Neural cell (in vitro differentiated cells): ENCODE measurements around the gene SEPTIN1. TPM values are rescaled to one million over a fixed set of nuclear protein-coding genes. Genes with fewer than 3 reads are reported as not detected.

ENCODE experiments used
- H2AFZ ChIP-seq: fragments of 200-600, 300-800 bp; sonication (generic), shearing (Covaris generic); 2 replicates; pipeline ENCODE4 v1.6.0; 2014; ENCODE audit warnings: low read depth, mild to moderate bottlenecking, antibody characterized with exemption, low read length, moderate library complexity
- H3F3A ChIP-seq: fragments of 200-600 bp; shearing (Covaris generic); 2 replicates; pipeline ENCODE4 v1.6.1; 2016; ENCODE audit warnings: mild to moderate bottlenecking, moderate library complexity, mixed read lengths, antibody characterized with exemption, low read length; ENCODE audit not compliant: insufficient read depth, poor library complexity, severe bottlenecking
- H3K27ac ChIP-seq: fragments of 200-600, 300-800 bp; sonication (generic), shearing (Covaris generic); 2 replicates; pipeline ENCODE4 v1.5.1; 2014; ENCODE audit warnings: mild to moderate bottlenecking, low read length, moderate library complexity
- H3K27me3 ChIP-seq: fragments of 300-800, 200-600 bp; sonication (generic), shearing (Covaris generic); 2 replicates; pipeline ENCODE4 v1.6.0; 2014; ENCODE audit warnings: mild to moderate bottlenecking, low read depth, low read length, moderate library complexity; ENCODE audit not compliant: insufficient read depth
- H3K36me3 ChIP-seq: fragments of 300-800, 200-600 bp; sonication (generic), shearing (Covaris generic); 2 replicates; pipeline ENCODE4 v1.5.1; 2014; ENCODE audit warnings: mild to moderate bottlenecking, antibody characterized with exemption, low read length, moderate library complexity; ENCODE audit not compliant: insufficient read depth
- H3K4me2 ChIP-seq: fragments of 300-800, 200-600 bp; sonication (generic), shearing (Covaris generic); 2 replicates; pipeline ENCODE4 v1.6.0; 2014; ENCODE audit warnings: mild to moderate bottlenecking, low read length
- H3K4me3 ChIP-seq: fragments of 300-800, 200-600 bp; sonication (generic), shearing (Covaris generic); 2 replicates; pipeline ENCODE4 v1.5.1; 2014; ENCODE audit warnings: mild to moderate bottlenecking, low read length, moderate library complexity
- H3K79me2 ChIP-seq: fragments of 200-600 bp; shearing (Covaris generic); replicated peaks from 2 replicates; pipeline ENCODE4 v1.6.0; 2014; ENCODE audit warnings: mild to moderate bottlenecking, low read length, moderate library complexity; ENCODE audit not compliant: insufficient read depth
- H3K9ac ChIP-seq: fragments of 300-800, 200-600 bp; sonication (generic), shearing (Covaris generic); 2 replicates; pipeline ENCODE4 v1.6.1; 2016; ENCODE audit warnings: mild to moderate bottlenecking, low read length, mixed read lengths
- H3K9me2 ChIP-seq: fragments of 200-600 bp; shearing (Covaris generic); 2 replicates; pipeline ENCODE4 v1.6.1; 2016; ENCODE audit warnings: mild to moderate bottlenecking, low read length, mixed read lengths; ENCODE audit not compliant: insufficient read depth
- H3K9me3 ChIP-seq: fragments of 200-600, 300-800 bp; sonication (generic), shearing (Covaris generic); 2 replicates; pipeline ENCODE4 v1.6.1; 2016; ENCODE audit warnings: mild to moderate bottlenecking, mixed run types, low read length, moderate library complexity, mixed read lengths
- H4K20me1 ChIP-seq: fragments of 200-600 bp; shearing (Covaris generic); 2 replicates; pipeline ENCODE4 v1.6.1; 2016; ENCODE audit warnings: mild to moderate bottlenecking, mixed run types; ENCODE audit not compliant: insufficient read depth
- EP300 ChIP-seq: fragments of 450-650 bp; conservative IDR thresholded peaks from 2 replicates; pipeline ENCODE4 v1.6.1; 2014; ENCODE audit warnings: antibody characterized with exemption, mild to moderate bottlenecking, moderate library complexity; ENCODE audit not compliant: poor library complexity, severe bottlenecking
- EZH2 ChIP-seq: fragments of 200-600, 300-800 bp; shearing (Covaris generic), sonication (generic); IDR thresholded peaks from 2 replicates; pipeline ENCODE4 v1.6.1; 2014; ENCODE audit warnings: antibody characterized with exemption, low read length, borderline replicate concordance, mild to moderate bottlenecking; ENCODE audit not compliant: insufficient read depth, poor library complexity, severe bottlenecking
- MXI1 ChIP-seq: fragments of 450-650 bp; conservative IDR thresholded peaks from 2 replicates; pipeline ENCODE4 v1.6.1; 2014; ENCODE audit warnings: antibody characterized with exemption, mild to moderate bottlenecking; ENCODE audit not compliant: poor library complexity, severe bottlenecking
- POLR2AphosphoS5 ChIP-seq: IDR thresholded peaks from 2 replicates; pipeline ENCODE4 v1.6.1; 2012
- RAD21 ChIP-seq: fragments of 450-650 bp; conservative IDR thresholded peaks from 2 replicates; pipeline ENCODE4 v1.6.1; 2014; ENCODE audit warnings: antibody characterized with exemption, mild to moderate bottlenecking, moderate library complexity
- SMC3 ChIP-seq: fragments of 450-650 bp; conservative IDR thresholded peaks from 2 replicates; pipeline ENCODE4 v1.6.1; 2014; ENCODE audit warnings: antibody characterized with exemption, mild to moderate bottlenecking, moderate library complexity; ENCODE audit not compliant: poor library complexity
- TAF1 ChIP-seq: IDR thresholded peaks from 2 replicates; pipeline ENCODE4 v1.6.1; 2012; ENCODE audit warnings: low read depth
- polyA plus RNA-seq: library from polyadenylated mRNA; depleted of rRNA; stranded (reverse); fragments of >200 nt; gene quantifications from 2 replicates; pipeline ENCODE4 v1.2.3, GENCODE V29; 2014
- TF ChIP-seq, protein P1 (sequence below): IDR thresholded peaks from 2 replicates; pipeline ENCODE4 v1.6.1; 2012; ENCODE audit warnings: borderline replicate concordance
- TF ChIP-seq, protein P2 (sequence below): fragments of 450-650 bp; IDR thresholded peaks from 2 replicates; pipeline ENCODE4 v1.5.1; 2014; ENCODE audit warnings: antibody characterized with exemption, mild to moderate bottlenecking, moderate library complexity; ENCODE audit not compliant: poor library complexity, severe bottlenecking

Gene SEPTIN1
- polyA plus RNA-seq, 1 donor from 2014 or later, result 0.38 TPM

DNA sequence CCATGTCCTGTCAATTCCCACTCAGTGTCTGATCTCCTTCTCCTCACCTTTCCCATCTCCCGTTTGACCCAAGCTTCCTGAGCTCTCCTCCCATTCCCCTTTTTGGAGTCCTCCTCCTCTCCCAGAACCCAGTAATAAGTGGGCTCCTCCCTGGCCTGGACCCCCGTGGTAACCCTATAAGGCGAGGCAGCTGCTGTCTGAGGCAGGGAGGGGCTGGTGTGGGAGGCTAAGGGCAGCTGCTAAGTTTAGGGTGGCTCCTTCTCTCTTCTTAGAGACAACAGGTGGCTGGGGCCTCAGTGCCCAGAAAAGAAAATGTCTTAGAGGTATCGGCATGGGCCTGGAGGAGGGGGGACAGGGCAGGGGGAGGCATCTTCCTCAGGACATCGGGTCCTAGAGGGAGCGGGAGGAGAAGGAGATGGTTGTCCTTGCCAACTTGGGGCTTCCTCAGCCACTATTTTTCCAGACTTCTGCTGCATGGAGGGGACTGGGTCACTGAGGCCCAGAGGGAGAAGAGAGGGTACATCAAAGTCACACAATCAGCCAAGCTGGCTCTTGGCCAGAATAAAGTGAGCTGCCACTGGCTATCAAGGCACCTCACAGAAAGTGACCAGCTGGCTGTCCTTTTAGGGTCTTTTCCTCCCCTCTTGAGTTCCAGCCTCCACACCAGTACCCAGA, 10.2 kb downstream of the SEPTIN1 start:
- Histone ChIP-seq H2AFZ (no peak overlapping the region), H3K4me2 (no peak overlapping the region), H3K27ac (peak overlapping the region; percentile 98)

DNA sequence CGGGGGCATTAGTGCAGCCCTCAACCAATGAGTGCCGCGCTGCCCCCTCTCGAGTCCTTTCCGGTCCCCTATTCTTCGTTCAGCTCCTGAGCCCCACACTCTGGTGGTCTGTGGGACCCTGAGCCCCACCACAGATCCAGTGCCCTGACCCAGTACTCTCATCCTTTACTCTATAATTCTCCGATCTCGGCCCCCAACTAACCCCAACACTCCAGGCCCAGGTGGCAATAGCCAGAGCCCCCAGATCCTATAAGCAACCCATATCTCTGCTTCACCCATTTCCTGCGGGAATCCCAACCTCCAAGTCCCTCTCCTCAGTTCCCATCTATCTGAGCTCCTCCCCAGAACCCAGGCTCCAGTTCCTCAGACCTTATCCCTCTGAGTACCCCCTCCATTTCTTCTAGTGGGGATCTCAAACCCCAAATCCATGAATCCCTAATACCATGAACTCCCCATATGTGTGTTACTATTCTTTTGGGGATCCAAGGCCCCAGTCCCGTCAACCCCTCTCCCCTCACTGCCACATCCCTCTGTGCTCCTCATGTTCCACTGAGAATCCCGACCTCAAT, 11.0 kb downstream of the SEPTIN1 start:
- Histone ChIP-seq H3K27me3 (no peaks in the 10 kb centered on the region), H3K79me2 (peaks cover 35% of the 10 kb centered on the region), H3K4me3 (peak overlapping the region; percentile 63), H3K27ac (peak overlapping the region; percentile 98), H3K9me3 (no peaks in the 10 kb centered on the region), H3K9me2 (no peaks in the 10 kb centered on the region), H3K4me2 (peak overlapping the region; percentile 53), H2AFZ (peak overlapping the region; percentile 56), H3F3A (no peaks in the 10 kb centered on the region), H4K20me1 (peaks cover 20% of the 10 kb centered on the region), H3K36me3 (no peaks in the 10 kb centered on the region), H3K9ac (peak overlapping the region; percentile 82)
- TF ChIP-seq EP300, result no peak
- no peak for TF ChIP-seq EZH2
- TF ChIP-seq TAF1, result no peak
- TF ChIP-seq, protein P1, sequence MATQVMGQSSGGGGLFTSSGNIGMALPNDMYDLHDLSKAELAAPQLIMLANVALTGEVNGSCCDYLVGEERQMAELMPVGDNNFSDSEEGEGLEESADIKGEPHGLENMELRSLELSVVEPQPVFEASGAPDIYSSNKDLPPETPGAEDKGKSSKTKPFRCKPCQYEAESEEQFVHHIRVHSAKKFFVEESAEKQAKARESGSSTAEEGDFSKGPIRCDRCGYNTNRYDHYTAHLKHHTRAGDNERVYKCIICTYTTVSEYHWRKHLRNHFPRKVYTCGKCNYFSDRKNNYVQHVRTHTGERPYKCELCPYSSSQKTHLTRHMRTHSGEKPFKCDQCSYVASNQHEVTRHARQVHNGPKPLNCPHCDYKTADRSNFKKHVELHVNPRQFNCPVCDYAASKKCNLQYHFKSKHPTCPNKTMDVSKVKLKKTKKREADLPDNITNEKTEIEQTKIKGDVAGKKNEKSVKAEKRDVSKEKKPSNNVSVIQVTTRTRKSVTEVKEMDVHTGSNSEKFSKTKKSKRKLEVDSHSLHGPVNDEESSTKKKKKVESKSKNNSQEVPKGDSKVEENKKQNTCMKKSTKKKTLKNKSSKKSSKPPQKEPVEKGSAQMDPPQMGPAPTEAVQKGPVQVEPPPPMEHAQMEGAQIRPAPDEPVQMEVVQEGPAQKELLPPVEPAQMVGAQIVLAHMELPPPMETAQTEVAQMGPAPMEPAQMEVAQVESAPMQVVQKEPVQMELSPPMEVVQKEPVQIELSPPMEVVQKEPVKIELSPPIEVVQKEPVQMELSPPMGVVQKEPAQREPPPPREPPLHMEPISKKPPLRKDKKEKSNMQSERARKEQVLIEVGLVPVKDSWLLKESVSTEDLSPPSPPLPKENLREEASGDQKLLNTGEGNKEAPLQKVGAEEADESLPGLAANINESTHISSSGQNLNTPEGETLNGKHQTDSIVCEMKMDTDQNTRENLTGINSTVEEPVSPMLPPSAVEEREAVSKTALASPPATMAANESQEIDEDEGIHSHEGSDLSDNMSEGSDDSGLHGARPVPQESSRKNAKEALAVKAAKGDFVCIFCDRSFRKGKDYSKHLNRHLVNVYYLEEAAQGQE, result no peak
- peak; percentile 62 for TF ChIP-seq SMC3
- TF ChIP-seq MXI1, result peak; percentile 27
- no peak for TF ChIP-seq POLR2AphosphoS5
- peak; percentile 56 for TF ChIP-seq RAD21
- TF ChIP-seq, protein P2, sequence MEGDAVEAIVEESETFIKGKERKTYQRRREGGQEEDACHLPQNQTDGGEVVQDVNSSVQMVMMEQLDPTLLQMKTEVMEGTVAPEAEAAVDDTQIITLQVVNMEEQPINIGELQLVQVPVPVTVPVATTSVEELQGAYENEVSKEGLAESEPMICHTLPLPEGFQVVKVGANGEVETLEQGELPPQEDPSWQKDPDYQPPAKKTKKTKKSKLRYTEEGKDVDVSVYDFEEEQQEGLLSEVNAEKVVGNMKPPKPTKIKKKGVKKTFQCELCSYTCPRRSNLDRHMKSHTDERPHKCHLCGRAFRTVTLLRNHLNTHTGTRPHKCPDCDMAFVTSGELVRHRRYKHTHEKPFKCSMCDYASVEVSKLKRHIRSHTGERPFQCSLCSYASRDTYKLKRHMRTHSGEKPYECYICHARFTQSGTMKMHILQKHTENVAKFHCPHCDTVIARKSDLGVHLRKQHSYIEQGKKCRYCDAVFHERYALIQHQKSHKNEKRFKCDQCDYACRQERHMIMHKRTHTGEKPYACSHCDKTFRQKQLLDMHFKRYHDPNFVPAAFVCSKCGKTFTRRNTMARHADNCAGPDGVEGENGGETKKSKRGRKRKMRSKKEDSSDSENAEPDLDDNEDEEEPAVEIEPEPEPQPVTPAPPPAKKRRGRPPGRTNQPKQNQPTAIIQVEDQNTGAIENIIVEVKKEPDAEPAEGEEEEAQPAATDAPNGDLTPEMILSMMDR, result peak; percentile 30

More for the DNA sequence above, 10.2 kb downstream of the SEPTIN1 start:
- no peaks in the 10 kb centered on the region for H3K9me2 ChIP-seq
- peaks cover 20% of the 10 kb centered on the region for H4K20me1 ChIP-seq
- no peaks in the 10 kb centered on the region for H3K36me3 ChIP-seq
- H3K9me3 ChIP-seq, result no peaks in the 10 kb centered on the region
- peak overlapping the region; percentile 82 for H3K9ac ChIP-seq
- no peak for TF ChIP-seq TAF1
- no peak for TF ChIP-seq POLR2AphosphoS5
- no peak for TF ChIP-seq EP300
- H3K27me3 ChIP-seq, result no peaks in the 10 kb centered on the region
- no peak overlapping the region for H3K4me3 ChIP-seq
- H3F3A ChIP-seq, result no peaks in the 10 kb centered on the region
- H3K79me2 ChIP-seq, result peaks cover 27% of the 10 kb centered on the region
